ENCODE results near the gene PBX3.

Gene PBX3

DNA sequence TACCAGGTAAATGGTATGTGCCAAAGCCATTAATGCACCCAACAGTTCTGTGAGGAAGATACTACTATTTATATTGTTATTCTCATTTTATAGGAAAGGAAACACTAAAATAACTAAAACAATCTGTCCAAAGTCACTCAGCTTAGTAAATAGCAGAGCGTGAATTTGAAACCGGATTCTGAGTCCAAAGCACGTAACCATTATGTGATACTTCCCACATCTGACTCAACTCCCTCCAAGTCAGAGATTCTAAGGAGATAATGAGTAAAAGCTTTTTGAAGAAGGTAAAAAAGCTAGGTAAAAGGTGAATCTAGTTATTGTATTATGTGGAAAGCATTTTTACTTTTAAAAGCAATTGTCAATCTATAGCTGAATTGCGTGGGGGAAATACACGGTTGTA lies 208.9 kb downstream of the PBX3 start:
- DNase-seq, result no peak

DNA sequence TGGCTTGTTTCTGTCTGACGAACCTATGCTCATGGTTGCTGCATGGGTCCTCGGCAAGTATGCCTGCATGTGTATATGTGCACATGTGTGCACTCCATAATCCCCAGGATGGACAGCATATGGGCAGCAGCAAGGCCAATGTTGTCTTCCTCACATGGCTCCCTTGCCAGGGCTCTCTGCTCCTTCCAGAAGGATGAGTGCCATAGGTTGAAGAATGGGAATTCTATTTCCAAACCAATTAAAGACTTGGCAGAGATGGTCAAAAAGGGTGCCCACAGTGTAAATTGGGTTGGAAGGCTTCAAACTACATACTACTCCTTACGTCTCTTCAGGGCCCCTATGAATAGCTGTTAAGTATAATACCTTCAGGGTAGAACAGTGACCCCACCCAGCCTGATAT lies 212.1 kb downstream of the PBX3 start:
- DNase-seq, result no peak

DNA sequence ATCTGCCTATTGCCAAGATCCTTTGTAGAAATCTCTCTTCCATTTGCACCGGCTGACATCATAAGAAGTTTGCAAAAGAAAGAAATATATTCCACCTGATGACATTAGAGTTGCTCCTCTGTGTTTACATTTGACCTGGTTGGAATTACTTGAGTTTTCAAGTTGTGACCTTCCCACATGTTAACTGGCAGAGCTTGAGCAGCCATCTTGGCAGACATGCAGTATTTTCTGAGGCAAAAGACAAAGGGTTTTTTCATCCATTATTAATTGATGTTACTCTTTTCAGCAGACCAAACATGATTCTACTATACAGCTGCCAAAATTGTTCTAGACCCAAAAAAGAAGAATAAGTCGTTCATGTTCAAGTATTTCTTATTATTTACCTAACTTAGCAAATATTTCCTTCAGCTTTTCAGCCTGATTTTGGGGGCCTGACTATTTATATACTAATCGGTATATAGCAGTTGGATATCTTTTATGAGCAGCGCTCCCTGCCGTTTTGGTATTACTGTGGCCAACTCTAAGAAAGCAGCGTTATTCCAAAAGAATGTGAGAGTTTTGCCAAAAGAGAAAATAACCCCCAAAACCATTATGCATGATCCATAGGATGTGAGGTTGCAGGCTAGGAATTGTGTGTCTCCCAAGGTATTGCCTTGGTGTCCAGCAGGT lies 212.9 kb downstream of the PBX3 start:
- peak; percentile 9 for DNase-seq

DNA sequence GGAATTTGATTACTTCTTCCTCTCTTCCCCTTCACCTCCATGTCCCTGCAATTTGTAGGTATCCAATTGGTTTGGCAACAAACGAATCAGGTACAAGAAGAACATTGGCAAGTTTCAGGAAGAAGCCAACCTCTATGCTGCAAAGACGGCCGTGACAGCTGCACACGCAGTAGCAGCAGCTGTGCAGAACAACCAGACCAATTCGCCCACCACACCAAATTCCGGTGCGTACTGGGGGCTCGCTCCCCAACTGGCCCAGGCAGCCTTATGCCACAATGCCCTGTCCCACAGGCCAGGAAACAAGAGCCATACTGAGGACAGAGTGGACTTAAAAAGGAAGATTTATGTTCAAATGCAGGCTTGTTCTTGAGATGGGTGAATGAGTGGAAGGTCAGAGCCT lies 213.5 kb downstream of the PBX3 start:
- no peak for DNase-seq

DNA sequence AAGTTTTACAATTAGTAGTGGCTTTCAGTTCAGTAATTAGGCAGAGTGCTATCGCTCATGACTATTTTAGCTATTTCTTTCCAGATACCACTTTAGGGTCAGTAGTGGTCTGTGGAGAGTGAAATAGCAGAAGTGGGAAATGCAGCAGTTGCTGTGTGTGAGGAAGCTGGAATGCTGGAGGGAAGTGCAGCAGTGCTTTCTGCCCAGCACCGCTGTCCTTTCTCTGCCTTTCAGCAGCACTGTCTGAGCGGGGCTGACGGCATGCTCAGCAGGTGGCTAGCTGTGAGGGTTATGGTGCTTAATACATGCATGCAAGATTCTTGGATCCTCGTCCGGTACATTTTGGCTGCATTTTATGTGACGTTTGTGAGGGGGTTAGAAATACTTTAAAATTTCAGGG lies 213.9 kb downstream of the PBX3 start:
- DNase-seq, result no peak

DNA sequence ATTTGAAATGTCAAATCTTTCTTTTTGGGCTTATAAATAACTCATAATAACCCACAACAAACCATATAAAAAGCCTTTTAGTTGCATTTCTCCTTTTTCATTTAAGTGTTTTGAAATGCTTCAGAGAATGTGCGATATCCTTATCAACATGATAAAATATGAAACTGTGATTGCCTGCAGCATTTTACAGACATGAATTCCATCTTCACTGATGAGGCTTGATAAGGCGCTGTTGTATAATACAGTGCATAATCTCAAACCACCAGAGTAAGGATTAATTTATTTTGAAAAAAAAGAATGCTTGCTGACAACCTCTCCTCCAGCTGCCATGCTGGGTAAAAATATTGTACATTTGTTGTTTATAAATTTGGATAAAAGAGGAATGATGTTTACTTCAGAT lies 216.8 kb downstream of the PBX3 start:
- no peak for DNase-seq

DNA sequence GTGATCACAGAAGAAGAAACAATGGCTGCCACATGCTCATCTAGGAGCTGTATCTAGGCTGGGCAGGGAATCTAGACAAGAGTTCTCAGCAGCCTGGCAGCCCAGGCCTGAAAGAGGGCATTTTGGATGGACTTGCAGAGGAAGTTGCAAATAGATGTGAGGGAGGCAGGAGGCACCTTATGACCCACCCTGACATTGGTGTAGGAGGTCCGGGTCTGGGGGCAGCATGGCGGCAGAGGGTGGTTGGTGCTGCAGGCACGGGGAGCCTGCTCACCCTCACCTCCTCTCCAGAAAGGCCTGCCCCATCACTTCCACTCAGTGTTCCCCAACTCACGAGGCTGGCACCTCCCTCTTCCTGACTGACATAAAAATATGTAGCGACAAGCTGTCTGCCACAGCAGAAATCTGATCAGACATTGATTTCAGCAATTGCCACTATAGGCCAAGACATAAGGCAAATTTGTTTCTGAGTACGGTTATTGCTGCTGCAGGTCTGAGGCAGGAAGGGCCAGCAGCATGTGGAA lies 217.6 kb downstream of the PBX3 start:
- DNase-seq, result no peak

DNA sequence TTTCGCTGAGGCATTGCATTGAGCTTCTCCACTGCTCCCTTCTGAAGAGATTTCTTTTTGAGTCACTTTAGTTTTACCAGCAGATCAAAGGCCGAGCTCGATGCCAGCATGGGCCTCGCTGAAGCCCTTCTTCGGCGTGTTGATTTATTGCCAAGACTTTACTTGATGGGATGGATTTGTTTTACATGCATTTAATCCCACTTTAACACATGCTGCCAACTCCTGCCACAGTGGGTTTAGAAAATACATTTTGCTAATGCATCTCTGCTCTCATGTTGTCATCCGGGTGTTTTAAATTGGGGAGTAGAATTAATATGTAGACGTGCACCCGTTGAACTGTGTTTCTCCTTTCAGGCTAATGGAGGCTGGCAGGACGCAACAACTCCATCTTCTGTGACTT lies 218.3 kb downstream of the PBX3 start:
- no peak for DNase-seq

DNA sequence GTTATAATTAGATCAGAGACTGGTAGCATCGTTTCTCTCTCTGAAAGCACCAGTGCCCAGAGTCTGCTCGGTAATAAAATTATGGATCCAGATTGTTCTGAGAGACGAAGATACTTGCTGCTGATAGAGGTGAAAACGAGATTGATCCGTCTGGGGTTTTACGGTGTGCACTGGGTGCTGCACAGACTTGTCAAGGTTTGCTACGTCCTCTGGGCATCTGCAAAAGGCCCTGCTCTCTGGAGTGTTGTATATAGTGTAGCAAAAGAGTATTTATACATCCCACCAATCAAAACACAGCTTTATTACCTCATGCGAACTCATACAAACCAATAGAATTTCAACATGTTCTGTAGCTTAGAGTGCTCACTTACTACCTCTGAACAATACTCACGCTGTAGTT lies 219.3 kb downstream of the PBX3 start:
- DNase-seq, result no peak

DNA sequence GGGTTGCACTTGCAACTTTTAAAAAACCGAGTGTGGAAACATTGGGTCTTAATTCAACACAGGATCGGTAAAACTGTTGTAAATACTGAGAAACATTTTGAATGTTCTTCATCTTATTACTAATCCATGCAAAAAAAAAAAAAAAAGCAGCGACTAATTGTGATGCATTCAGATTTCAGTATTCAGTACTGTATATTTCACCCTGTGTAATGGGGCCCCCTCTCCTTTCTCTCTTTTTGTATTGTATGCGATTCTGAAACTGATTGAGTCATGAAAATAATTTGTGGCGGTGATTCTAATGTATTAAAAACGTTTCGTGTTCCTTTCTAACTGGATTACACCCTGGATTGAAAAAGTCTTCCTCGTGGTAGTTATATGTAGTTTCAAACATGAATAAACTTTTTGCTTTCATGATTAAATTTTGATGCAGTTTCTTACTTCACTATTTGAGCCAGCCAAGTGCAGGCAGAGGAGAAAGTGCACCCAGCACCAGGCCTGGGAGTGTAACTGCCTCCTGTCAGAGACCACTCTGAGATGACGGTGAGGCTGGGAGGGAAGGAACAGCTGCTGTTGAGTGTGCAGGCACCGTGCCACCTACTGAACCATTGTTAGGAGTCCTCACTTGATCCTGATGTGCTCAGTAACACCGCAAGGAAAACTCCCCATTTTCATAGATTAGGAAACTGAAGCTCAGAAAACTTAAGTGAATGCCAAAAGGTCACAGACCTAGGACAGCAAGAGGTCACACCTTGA lies 220.0 kb downstream of the PBX3 start:
- DNase-seq, result no peak

DNA sequence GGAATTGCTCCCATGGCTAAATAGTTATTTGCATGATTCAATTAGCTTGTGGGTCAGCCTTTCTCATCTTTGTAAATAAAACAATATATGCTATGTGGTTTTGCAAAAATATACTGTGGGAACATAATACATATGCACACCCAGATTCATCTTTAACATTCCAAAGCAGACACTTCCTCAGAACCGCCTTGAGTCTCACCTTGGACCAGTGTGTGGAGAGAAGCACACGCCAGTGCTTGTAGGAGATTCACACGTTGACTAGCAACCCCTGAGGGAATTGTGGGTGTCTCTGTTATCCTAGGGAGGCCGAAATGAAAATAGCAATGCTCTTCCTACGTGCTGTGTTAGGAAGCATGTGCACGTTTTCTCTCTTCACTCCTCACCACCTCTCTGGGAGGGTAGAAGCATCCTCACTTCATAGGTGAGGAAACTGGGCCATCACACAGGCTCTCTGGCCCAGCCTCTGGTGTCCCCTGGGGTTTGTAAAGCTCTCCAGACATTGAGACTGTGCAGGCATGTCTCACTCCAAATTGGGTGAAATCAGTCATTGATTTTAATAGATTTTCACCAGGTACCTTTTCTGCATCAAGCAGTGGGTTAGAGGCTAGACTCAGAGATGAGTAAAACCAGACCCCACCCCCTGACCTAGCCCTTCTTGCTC lies 221.7 kb downstream of the PBX3 start:
- no peak for DNase-seq

DNA sequence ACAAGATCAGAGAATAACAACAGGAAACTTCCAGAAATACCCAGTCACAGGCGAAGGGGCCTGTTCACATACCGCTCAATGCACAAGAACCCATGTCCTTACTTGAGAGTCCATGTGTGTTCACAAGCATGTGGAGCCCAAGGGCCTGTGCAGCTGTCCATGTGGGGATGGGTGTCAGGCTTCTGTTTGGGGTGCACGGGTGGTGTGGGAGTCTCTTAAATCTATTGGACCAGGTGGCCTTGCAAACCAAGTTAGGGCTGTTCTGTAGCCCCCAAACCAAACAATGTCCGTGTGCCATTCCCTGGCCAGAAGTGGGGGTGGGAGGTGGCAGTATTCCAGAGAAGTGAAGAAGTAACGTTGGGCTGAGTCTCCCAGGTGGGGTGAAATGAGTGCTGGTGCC lies 222.3 kb downstream of the PBX3 start:
- no peak for DNase-seq

DNA sequence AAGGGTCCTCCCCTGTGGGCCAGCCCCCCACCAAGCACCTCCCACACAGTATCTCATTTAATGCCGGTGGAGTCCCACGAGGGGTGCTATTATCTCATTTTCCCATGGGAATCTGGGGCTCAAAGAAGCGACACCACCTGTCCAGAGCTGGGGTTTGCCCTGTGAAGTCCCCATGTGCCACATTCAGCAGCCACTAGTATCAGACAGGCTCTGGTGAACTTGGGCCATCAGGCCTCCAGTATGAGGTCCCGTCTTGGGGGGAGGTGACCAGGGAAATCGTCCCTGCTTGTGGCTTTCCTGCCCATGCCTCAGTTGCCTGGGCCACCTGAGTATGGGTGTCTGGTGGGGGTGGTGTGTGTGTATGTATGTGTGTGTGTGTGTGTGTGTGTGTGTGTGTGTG lies 222.7 kb downstream of the PBX3 start:
- no peak for DNase-seq

DNA sequence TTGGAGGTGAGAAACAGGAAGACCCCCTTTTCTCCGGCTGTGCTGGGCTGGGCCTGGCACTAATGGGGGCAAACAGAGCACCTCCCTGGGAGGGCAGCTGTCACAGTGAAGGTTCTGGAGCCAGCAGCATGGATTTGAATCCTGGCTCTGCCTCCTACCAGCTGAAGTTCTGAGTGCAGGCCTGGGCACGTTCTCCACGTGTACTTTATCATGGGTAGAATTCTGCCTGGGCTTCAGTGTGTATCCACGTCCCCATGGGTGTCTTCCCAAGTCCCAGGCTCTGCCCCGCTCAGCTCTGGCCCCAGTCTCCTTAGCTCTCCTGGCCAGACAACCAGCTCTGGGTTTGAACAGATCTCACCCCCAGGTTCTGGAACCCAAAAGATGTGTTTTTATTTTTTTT lies 223.2 kb downstream of the PBX3 start:
- no peak for DNase-seq

DNA sequence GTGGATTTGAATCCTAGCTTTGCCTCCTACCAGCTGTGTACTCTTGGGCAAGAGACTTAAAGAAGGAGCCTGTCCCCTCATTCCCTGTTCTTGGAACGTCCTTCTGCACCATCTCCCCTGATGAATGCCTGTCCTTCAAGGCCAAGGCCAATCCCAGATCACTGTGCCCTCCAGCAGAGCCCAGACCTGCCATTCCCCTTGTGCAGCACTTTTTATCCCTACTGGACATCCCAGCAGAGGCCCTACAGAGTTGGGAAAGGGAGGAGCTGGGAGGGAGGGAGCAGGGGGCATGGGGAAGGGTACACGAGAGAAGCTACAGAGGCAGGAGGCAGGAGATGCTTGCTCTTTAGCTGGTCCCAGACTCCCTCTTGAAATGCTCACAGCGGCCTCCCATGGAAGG lies 223.9 kb downstream of the PBX3 start:
- DNase-seq, result no peak

DNA sequence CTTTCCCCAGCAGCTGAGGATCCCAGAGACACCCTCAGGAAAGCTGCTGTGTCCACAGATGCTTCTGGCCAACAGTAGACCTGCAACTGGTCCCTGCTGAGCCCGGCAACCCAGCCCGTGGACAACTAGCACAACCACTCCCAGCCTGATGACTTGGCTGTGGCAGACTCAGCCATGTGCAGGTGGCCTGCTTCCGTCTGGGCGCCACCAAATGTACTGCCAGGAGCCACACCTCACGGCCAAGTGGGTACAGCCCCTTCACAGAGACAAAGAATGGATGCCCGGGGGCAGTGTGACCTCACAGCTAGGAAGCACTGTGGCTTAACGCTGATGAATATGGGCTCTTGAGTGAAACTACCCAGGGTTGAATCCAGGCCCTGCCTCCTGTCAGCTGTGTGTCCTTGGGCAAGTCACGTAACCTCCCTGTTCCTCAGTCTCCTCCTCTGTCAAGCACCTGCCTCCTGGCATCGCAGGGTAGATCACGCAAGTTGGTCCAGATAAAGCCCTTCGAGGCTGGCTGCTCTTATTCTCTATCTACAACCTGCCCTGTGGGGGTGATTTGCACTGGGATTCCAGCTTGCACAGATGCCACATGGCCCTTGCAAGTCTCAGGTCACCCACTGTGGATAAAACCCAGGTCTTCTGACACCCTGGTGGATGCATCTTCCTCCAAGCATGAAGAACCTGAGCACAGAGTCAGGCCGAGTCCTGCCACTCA lies 225.0 kb downstream of the PBX3 start:
- no peak for DNase-seq

DNA sequence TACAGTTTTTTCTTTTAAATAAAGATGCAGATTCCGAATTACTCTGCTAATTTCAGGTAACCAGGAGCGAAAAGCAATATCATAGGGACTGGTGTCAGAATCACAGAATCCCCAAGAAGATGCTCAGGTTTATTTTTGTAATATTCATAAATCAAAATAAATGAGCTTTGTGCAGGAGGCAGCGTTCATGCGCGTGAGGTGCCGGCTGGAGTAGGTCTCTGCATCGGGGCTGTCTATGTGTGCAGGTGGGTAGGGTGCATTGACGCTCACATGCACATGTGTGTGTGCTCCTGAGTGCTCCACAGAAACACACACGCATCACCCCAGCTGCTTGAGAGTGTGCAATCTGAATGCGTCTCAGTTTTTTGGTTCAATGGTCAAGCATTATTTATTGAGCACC lies 226.4 kb downstream of the PBX3 start:
- no peak for DNase-seq

DNA sequence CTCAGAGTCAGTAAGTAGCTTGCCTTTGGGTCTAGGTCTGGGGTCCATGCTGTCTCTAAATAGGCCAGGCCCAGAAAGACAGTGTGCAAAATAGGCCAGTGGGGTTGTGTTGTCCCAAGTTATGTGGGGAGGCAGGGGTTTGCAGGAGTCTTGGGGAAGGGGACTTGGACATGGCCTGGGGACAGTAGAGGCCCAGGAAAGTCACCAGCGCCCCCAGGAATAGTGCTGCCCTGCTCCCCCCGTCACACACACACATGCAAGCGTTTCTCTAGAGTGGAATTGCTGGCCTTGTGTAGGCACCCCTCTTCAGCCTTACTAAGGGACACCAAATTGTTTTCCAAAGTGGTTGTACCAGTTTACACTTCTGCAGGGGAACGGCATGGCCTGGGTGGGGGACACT lies 227.5 kb downstream of the PBX3 start:
- DNase-seq, result no peak

DNA sequence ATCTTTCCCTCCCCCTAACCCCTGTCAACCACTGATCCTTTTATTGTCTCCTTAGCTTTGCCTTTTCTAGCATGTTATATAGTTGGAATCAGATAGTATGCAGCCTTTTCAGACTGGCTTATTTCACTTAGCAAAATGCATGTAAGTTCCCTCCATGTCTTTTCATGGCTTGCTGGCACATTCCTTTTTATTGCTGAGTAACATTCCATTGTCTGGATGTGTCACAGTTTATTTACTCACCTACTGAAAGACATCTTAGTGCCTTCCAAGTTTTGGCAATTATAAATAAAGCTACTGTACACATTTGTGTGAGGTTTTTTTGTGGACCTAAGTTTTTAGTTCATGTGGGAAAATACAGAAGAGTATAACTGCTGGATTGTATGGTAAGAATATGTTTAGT lies 230.1 kb downstream of the PBX3 start:
- peak; percentile 10 for DNase-seq

DNA sequence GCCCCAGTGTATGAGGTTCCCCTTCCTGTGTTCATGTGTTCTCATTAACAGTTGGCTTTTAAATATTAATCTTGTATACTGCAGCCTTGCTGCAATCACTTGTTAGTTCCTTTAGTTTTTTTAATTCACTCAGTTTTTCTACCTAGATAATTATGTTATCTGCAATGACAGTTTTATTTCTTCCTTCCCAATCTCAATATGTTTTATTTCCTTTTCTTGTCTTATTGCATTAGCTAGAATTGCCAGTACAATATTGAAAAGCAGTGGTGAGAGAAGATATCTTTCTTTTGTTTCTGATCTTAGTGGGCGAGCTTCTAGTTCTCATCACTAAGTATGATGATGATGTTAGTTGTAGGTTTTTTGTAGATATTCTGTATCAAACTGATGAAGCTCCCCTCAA lies 232.2 kb downstream of the PBX3 start:
- no peak for DNase-seq

DNA sequence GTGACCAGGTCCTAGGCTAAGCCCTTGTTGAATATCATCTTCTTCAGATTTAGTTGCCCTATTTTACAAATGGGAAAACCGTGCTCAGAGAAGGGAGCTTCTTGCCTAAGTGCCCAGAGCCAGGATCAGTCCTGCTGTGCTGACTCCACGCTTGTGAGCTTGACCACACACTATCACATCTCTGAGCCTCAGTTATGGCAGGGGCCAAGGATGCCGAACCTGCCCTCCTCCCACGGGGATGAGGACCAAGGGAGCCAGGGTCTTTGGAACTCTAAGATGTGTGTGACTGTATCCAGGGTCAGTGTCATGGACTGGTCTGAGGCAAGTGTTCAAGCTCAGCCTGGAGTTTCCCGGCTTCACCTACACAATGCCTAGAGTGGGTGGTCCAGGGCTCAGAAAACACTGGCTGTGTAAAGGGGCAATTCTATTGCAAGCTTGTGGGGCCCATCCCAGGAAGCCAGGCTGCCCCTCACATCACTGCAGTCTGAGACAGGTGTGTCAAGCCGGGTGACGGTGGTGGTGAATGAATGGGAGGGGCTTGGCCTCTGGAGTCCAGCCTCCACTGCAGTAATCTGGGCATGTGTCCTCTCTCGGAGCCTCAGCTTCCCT lies 235.7 kb downstream of the PBX3 start:
- DNase-seq, result no peak

DNA sequence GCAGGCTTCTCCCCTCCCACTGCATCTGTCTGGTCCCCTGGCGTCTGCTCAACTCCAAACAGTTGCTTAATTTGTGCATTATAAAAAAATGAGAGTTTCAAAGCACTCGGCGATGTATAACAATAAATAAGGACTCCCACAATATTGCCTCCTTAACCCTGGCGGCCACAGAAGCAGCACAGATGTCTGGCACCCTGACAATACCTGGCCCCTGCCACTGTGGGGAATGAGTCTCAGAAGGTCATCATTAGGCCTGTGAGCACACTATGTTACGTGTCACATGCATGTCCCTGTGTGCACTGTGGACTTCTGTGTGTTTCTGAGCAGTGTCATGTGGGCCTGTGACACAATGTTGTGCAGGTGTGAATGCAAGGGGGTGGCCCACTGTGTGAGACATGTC lies 236.5 kb downstream of the PBX3 start:
- DNase-seq, result no peak

DNA sequence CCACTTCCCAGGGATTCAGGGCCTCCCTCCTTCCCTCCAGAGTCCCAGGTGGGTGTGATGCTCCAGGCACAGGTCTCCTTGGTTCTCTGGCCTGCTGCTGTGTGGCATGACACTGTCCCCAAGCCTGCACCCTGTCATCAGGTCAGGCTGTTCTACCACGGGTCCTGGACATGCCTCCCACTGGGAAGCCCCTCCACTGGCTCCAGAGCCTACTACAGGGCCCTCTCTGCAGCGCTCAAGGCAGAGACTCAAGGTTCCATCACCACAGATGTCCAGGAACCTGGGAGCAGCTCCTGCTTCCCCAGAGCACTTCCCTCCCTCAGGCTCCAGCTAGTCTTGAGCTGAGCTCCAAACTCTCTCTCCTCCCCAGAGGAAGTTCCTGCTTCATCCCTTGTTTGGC lies 237.3 kb downstream of the PBX3 start:
- DNase-seq, result no peak

Measured in fibroblast of skin of right biceps (primary cell).